Heart left ventricle (tissue), 13 donors: ENCODE data around the gene PLOD1.

Experiments
- CTCF ChIP-seq, 12 donors: fragments of 200-600 bp; sonication (generic) in 4 of 12; IDR thresholded peaks; one replicate each; pipeline versions ENCODE4 v1.5.0 to v1.8.0; 2018 to 2022; ENCODE audit warnings: antibody characterized with exemption in 12 of 12, mild to moderate bottlenecking in 5 of 12
- POLR2A ChIP-seq, 2 donors: fragments of 450-650 bp; IDR thresholded peaks; one replicate each; pipeline ENCODE4 v1.6.1; 2017; ENCODE audit warnings: antibody characterized with exemption in 2 of 2, mild to moderate bottlenecking in 2 of 2, moderate library complexity in 2 of 2
- donor health status: ischemic (EF 13 %, LVEDD 7.1; RV severe dilation, severe dysfunction).
- donor health status: DM: no; HTN: yes; CAD: no.
- donor health status: DM: no; HTN: no; CAD: no.
- donor health status: ischemic (EF 25% LVEDD 6.9; RV normal size, moderate dysfunction).
- donor health status: ischemic (EF 25% LVEDD 5.7; RV mildly dilated, moderate dysfunction).
- donor health status: ischemic (EF 35%, LVEDD 5.7; RV mildly dilated, moderate dysfunction).
- donor health status: nonischemic (EF 11% LVEDD 7.7; RV severe dilation, severe dysfunction).
- donor health status: DM: yes; HTN: yes; CAD: no.
- donor health status: PGD.
- donor health status: ischemic (EF 29% LVEDD 5.4; RV normal size, mild dysfunction).
- donor health status: nonischemic (EF 23%, LVEDD 6.1; RV moderate dilation, normal function).

- TF ChIP-seq CTCF (IDR thresholded peaks at IDR 0.05): no peak
- no peak for TF ChIP-seq POLR2A (IDR thresholded peaks at IDR 0.05)
Measured at GRCh38 chr1:11927866-11928592, 6.5 kb upstream of the PLOD1 start.
